GM13976 (cell line): ENCODE data around the gene CHST15.

Experiments
- DNase-seq: peaks from one replicate; pipeline ENCODE4 v3.0.0; 2012; ENCODE audit warnings: low spot score
- CTCF ChIP-seq: IDR thresholded peaks from 2 replicates; pipeline ENCODE4 v1.5.1; 2012; ENCODE audit warnings: borderline replicate concordance, mild to moderate bottlenecking; ENCODE audit not compliant: insufficient read depth; ENCODE audit errors: extremely low read depth, missing control alignments, control extremely low read depth
- in situ Hi-C: fragments of 300-500 bp; cut with MboI; formaldehyde crosslinking; loops from one replicate; pipeline ENCODE4 v1.12.0; 2022; ENCODE audit warnings: low sequenced_read_pairs, mixed read lengths, inconsistent platforms; ENCODE audit not compliant: unreplicated experiment

Gene CHST15

GRCh38 chr10:123999956-124000615 is 93.3 kb downstream of the CHST15 start:
- DNase-seq = peak; percentile 25
- no peak for TF ChIP-seq CTCF
- in situ Hi-C loops = loop anchor here (5.0 kb wide), 1 partner anchor 387 kb away; no protein-coding TSS in a partner anchor

- DNase-seq = peak; percentile 7
- in situ Hi-C loops = loop anchor here (5.0 kb wide), 1 partner anchor 388 kb away; no protein-coding TSS in a partner anchor
- no peak for TF ChIP-seq CTCF
Observed at GRCh38 chr10:123999261-123999660, 94.1 kb downstream of the CHST15 start.

GRCh38 chr10:123998197-123999141 is 94.9 kb downstream of the CHST15 start:
- DNase-seq = peak; percentile 12
- in situ Hi-C loops = loop anchor here (5.0 kb wide), 1 partner anchor 389 kb away; no protein-coding TSS in a partner anchor
- TF ChIP-seq CTCF = no peak

GRCh38 chr10:123997486-123998196 is 95.8 kb downstream of the CHST15 start:
- peak; percentile 36 for DNase-seq
- in situ Hi-C loops = loop anchor here (5.0 kb wide), 1 partner anchor 390 kb away; no protein-coding TSS in a partner anchor
- no peak for TF ChIP-seq CTCF

- in situ Hi-C loops = loop anchor here (5.0 kb wide), 1 partner anchor 390 kb away; no protein-coding TSS in a partner anchor
- TF ChIP-seq CTCF = no peak
- DNase-seq = no peak
Observed at GRCh38 chr10:123997013-123997412, 96.4 kb downstream of the CHST15 start.

- DNase-seq = no peak
- TF ChIP-seq CTCF = peak; percentile 6
- in situ Hi-C loops = loop anchor here (5.0 kb wide), 1 partner anchor 391 kb away; no protein-coding TSS in a partner anchor
Observed at GRCh38 chr10:123996302-123996701, 97.1 kb downstream of the CHST15 start.
